HepG2 (cell line): ENCODE measurements around the gene CATSPERB. TPM values are rescaled to one million over a fixed set of nuclear protein-coding genes. Genes with fewer than 3 reads are reported as not detected.

Experiments
- ATAC-seq: fragments of 200-7000 bp; cut with Tn5 transposase; 3 replicates; pipeline ENCODE4 v1.9.1; 2020; ENCODE audit warnings: mild to moderate bottlenecking, moderate library complexity
- BruUV-seq: library from RNA; stranded (reverse); fragments of 400-500 nt; replicated peaks from 2 replicates; lab custom pipeline; 2021; lab: Mats Ljungman, UMichigan
- CTCF ChIA-PET: fragments of 300-600 bp; formaldehyde crosslinking; extraction: SDS; loops from one replicate; lab custom pipeline; 2021; ENCODE audit warnings: low total read pairs, inconsistent platforms, low intra/inter-chr PET ratio; lab: Yijun Ruan, JAX
- POLR2A ChIA-PET: fragments of 350-600 bp; sonication (Branson Sonifier 250); formaldehyde crosslinking; loops from one replicate; lab custom pipeline; 2020; ENCODE audit warnings: antibody characterized with exemption, inconsistent platforms; lab: Yijun Ruan, JAX
- DNase-seq: peaks from one replicate; pipeline ENCODE4 v3.0.0-alpha.2; 2015; ENCODE audit warnings: low spot score
- FAIRE-seq: peaks from 3 replicates; lab custom pipeline; 2011; peaks lifted over from hg19 to GRCh38; lab: Jason Lieb, UNC
- H2AFZ ChIP-seq: one replicate; pipeline ENCODE4 v1.6.1; 2011; ENCODE audit warnings: low read length, inconsistent platforms
- H3K27ac ChIP-seq: fragments of 300-600 bp; 3 replicates; pipeline ENCODE4 v1.8.0; 2011; ENCODE audit warnings: mixed run types, mild to moderate bottlenecking, mixed read lengths, low read length, inconsistent platforms; ENCODE audit not compliant: insufficient read depth; ENCODE audit errors: extremely low read length
- H3K27me3 ChIP-seq, 2 experiments: fragments of 200-600 bp in 1 of 2; 2 replicates in 1 of 2; 3 replicates in 1 of 2; pipeline versions ENCODE4 v1.6.0 to v1.8.0; 2011; ENCODE audit warnings: low read length in 2 of 2, mild to moderate bottlenecking in 2 of 2, moderate library complexity in 2 of 2, inconsistent platforms in 1 of 2; ENCODE audit not compliant: insufficient read depth in 2 of 2, control insufficient read depth in 1 of 2
- H3K36me3 ChIP-seq, 2 experiments: fragments of 200-600 bp in 1 of 2; replicated peaks in 1 of 2; 2 replicates in 1 of 2; 3 replicates in 1 of 2; pipeline versions ENCODE4 v1.5.1 to v1.8.0; 2011; ENCODE audit warnings: low read length in 2 of 2, inconsistent platforms in 1 of 2; ENCODE audit not compliant: insufficient read depth in 2 of 2, control insufficient read depth in 1 of 2
- H3K4me1 ChIP-seq: 2 replicates; pipeline ENCODE4 v1.5.1; 2012; ENCODE audit warnings: low read length, inconsistent platforms; ENCODE audit not compliant: insufficient read depth
- H3K4me2 ChIP-seq: 2 replicates; pipeline ENCODE4 v1.6.0; 2011; ENCODE audit warnings: low read depth, low read length, inconsistent platforms
- H3K4me3 ChIP-seq, 3 experiments: fragments of 200-600 bp in 1 of 3; sonication (generic), shearing (Covaris generic) in 1 of 3; replicated peaks in 1 of 3; 2 replicates each; pipeline ENCODE4 v1.5.1; 2011 to 2016; ENCODE audit warnings: low read length in 3 of 3, inconsistent platforms in 2 of 3, low read depth in 2 of 3, mild to moderate bottlenecking in 2 of 3, control low read depth in 1 of 3, mixed read lengths in 1 of 3; ENCODE audit not compliant: insufficient read depth in 1 of 3
- H3K79me2 ChIP-seq: one replicate; pipeline ENCODE4 v1.6.1; 2011; ENCODE audit warnings: low read length, inconsistent platforms; ENCODE audit not compliant: insufficient read depth
- H3K9ac ChIP-seq: 2 replicates; pipeline ENCODE4 v1.6.0; 2011; ENCODE audit warnings: mild to moderate bottlenecking, low read depth, low read length, inconsistent platforms; ENCODE audit not compliant: insufficient read depth
- H3K9me3 ChIP-seq: 2 replicates; pipeline ENCODE4 v1.5.1; 2012; ENCODE audit warnings: mild to moderate bottlenecking, low read length
- H4K20me1 ChIP-seq: 2 replicates; pipeline ENCODE4 v1.6.0; 2011; ENCODE audit warnings: inconsistent platforms, mild to moderate bottlenecking, low read length, moderate library complexity; ENCODE audit not compliant: insufficient read depth
- JUND ChIP-seq: sonication (generic); formaldehyde crosslinking; IDR thresholded peaks from 2 replicates; pipeline ENCODE4 v1.8.0; 2022; ENCODE audit warnings: mild to moderate bottlenecking, missing genetic modification reagents
- NFIC ChIP-seq: IDR thresholded peaks from 2 replicates; pipeline ENCODE4 v1.6.1; 2012; ENCODE audit warnings: mild to moderate bottlenecking, low read length, inconsistent platforms
- ZNF263 ChIP-seq: sonication (generic); formaldehyde crosslinking; IDR thresholded peaks from 2 replicates; pipeline ENCODE4 v1.4.0; 2020; ENCODE audit warnings: missing genetic modification reagents
- WGBS: methylation state at CpG from one replicate; pipeline ENCODE4 v1.1.6; 2017; ENCODE audit warnings: low lambda C conversion rate; 5-methylcytosine and 5-hydroxymethylcytosine counted together
- in situ Hi-C: cut with HindIII; loops from 2 replicates; pipeline ENCODE4 v1.10.0; 2017; ENCODE audit warnings: low pct_unique_long_range_greater_than_20kb; ENCODE audit not compliant: extremely low pct_ligation_motif_present
- intact Hi-C: fragments of 100-400 bp; cut with micrococcal nuclease; formaldehyde crosslinking; loops from one replicate; pipeline ENCODE4 v1.10.0; 2022; ENCODE audit not compliant: unreplicated experiment
- polyA plus RNA-seq, 8 experiments: library from polyadenylated mRNA; depleted of rRNA in 3 of 8; stranded (reverse) in 7 of 8; unstranded in 1 of 8; fragments of >200 nt; fragmentation: Illumina TruSeq in 4 of 8; extraction: Trizol in 4 of 8; gene quantifications; 2 replicates each; pipeline versions ENCODE4 v1.2.1 to v1.2.3, GENCODE V29; 2011 to 2016; ENCODE audit warnings: low read depth in 4 of 8, missing spikeins in 1 of 8, mixed read lengths in 1 of 8; ENCODE audit not compliant: insufficient read depth in 1 of 8
- total RNA-seq, 5 experiments: library from RNA; depleted of rRNA; stranded (reverse); fragments of >200 nt; fragmentation: Illumina TruSeq; extraction: Trizol; gene quantifications; 2 replicates each; pipeline ENCODE4 v1.2.3, GENCODE V29; 2016; ENCODE audit warnings: low read depth in 1 of 5
- TF ChIP-seq, protein P1 (sequence below): sonication (generic); formaldehyde crosslinking; IDR thresholded peaks from 2 replicates; pipeline ENCODE4 v1.8.1; 2023; ENCODE audit warnings: missing genetic modification reagents, inconsistent platforms, borderline replicate concordance
- TF ChIP-seq, protein P2 (sequence below): sonication (generic); formaldehyde crosslinking; IDR thresholded peaks from 2 replicates; pipeline ENCODE4 v1.5.0; 2020; ENCODE audit warnings: missing genetic modification reagents, mild to moderate bottlenecking, borderline replicate concordance
- TF ChIP-seq, protein P3 (sequence below), 2 experiments: sonication (generic) in 1 of 2; formaldehyde crosslinking in 1 of 2; IDR thresholded peaks; 2 replicates each; pipeline versions ENCODE4 v1.4.0 to v1.6.1; 2016 to 2020; ENCODE audit warnings: borderline replicate concordance in 1 of 2, low read depth in 1 of 2, mild to moderate bottlenecking in 1 of 2, missing genetic modification reagents in 1 of 2
- TF ChIP-seq, protein P4 (sequence below), 2 experiments: sonication (generic) in 1 of 2; formaldehyde crosslinking in 1 of 2; IDR thresholded peaks; 2 replicates each; pipeline versions ENCODE4 v1.5.1 to v1.6.1; 2011 to 2020; ENCODE audit warnings: borderline replicate concordance in 1 of 2, low read depth in 1 of 2, low read length in 1 of 2, mild to moderate bottlenecking in 1 of 2, missing genetic modification reagents in 1 of 2, moderate library complexity in 1 of 2

Gene CATSPERB
- total and polyA plus RNA-seq, 2 of the 13 experiments (the other 11 are each of a cell fraction or from before 2014, with no cell fraction given), result not detected

DNA sequence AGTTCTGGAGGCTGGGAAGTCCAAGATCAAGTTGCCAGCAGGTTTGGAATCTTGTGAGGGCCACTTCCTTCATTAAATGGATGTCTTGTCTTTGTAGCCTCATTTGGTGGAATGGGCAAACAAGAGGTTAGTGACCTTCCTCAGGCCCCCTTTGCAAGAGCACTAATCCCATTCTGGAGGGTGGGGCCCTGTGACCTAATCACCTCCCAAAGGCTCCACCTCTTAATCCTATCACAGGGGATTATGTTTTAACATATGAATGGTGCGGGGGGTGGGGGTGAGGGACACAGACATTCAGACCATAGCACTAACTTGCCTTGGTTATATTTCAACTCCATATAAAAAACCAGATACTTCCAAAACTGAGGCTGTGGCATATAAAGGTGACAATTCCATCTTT is 161.9 kb downstream of the CATSPERB start:
- DNase-seq, result no peak
- CTCF ChIA-PET, result no interaction called here
- WGBS, result 8% methylated on average over 1 of the region's 1 CpG
- Histone ChIP-seq H3K4me1 (peaks cover 9% of the 10 kb centered on the region), H3K79me2 (no peaks in the 10 kb centered on the region), H3K9me3 (no peaks in the 10 kb centered on the region), H3K4me3 (no peak overlapping the region), H3K27ac (no peak overlapping the region), H3K4me2 (no peak overlapping the region), H3K36me3 (no peaks in the 10 kb centered on the region), H2AFZ (no peak overlapping the region), H3K9ac (no peak overlapping the region), H3K27me3 (peaks cover 0 to 20% of the 10 kb centered on the region in 2 experiments; a peak in 3 of 5 replicates), H4K20me1 (no peaks in the 10 kb centered on the region)
- intact Hi-C loops (no loop called here), in situ Hi-C loops (no loop called here)
- FAIRE-seq, result no peak
- ATAC-seq, result no peak
- POLR2A ChIA-PET, result no interaction called here
- BruUV-seq, result no TSS peak
- TF ChIP-seq, protein P1, sequence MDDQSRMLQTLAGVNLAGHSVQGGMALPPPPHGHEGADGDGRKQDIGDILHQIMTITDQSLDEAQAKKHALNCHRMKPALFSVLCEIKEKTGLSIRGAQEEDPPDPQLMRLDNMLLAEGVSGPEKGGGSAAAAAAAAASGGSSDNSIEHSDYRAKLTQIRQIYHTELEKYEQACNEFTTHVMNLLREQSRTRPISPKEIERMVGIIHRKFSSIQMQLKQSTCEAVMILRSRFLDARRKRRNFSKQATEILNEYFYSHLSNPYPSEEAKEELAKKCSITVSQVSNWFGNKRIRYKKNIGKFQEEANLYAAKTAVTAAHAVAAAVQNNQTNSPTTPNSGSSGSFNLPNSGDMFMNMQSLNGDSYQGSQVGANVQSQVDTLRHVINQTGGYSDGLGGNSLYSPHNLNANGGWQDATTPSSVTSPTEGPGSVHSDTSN (CRISPR knock-in tag), result no peak
- TF ChIP-seq JUND (CRISPR knock-in tag) (no peak), NFIC (no peak), ZNF263 (CRISPR knock-in tag) (no peak)
- TF ChIP-seq, protein P2, sequence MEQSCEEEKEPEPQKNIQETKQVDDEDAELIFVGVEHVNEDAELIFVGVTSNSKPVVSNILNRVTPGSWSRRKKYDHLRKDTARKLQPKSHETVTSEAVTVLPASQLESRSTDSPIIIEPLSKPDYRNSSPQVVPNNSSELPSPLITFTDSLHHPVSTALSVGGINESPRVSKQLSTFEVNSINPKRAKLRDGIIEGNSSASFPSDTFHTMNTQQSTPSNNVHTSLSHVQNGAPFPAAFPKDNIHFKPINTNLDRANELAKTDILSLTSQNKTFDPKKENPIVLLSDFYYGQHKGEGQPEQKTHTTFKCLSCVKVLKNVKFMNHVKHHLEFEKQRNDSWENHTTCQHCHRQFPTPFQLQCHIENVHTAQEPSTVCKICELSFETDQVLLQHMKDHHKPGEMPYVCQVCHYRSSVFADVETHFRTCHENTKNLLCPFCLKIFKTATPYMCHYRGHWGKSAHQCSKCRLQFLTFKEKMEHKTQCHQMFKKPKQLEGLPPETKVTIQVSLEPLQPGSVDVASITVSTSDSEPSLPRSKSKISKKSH, result no peak
- TF ChIP-seq, protein P3, sequence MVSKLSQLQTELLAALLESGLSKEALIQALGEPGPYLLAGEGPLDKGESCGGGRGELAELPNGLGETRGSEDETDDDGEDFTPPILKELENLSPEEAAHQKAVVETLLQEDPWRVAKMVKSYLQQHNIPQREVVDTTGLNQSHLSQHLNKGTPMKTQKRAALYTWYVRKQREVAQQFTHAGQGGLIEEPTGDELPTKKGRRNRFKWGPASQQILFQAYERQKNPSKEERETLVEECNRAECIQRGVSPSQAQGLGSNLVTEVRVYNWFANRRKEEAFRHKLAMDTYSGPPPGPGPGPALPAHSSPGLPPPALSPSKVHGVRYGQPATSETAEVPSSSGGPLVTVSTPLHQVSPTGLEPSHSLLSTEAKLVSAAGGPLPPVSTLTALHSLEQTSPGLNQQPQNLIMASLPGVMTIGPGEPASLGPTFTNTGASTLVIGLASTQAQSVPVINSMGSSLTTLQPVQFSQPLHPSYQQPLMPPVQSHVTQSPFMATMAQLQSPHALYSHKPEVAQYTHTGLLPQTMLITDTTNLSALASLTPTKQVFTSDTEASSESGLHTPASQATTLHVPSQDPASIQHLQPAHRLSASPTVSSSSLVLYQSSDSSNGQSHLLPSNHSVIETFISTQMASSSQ (IDR thresholded peaks at IDR 0.05; ENCODE audit: low read depth), result no peak
- TF ChIP-seq, protein P3 (CRISPR knock-in tag; IDR thresholded peaks at IDR 0.05; ENCODE audit: borderline replicate concordance), result no peak
- TF ChIP-seq, protein P4, sequence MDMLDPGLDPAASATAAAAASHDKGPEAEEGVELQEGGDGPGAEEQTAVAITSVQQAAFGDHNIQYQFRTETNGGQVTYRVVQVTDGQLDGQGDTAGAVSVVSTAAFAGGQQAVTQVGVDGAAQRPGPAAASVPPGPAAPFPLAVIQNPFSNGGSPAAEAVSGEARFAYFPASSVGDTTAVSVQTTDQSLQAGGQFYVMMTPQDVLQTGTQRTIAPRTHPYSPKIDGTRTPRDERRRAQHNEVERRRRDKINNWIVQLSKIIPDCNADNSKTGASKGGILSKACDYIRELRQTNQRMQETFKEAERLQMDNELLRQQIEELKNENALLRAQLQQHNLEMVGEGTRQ (IDR thresholded peaks at IDR 0.05; ENCODE audit: low read depth, low read length), result no peak
- TF ChIP-seq, protein P4 (CRISPR knock-in tag; IDR thresholded peaks at IDR 0.05; ENCODE audit: borderline replicate concordance), result no peak
